GM13977 (cell line): ENCODE data around the gene CDC14B.
"Not testable (repeated sequence)": the region's sequence is repeated elsewhere in the genome, so short reads cannot be mapped to it uniquely, and the experiment has no call there.

Source experiments
- DNase-seq: peaks from one replicate; pipeline ENCODE4 v3.0.0; 2012; ENCODE audit warnings: low spot score
- CTCF ChIP-seq: IDR thresholded peaks from 2 replicates; pipeline ENCODE4 v1.5.1; 2012; ENCODE audit warnings: mild to moderate bottlenecking, control low read depth; ENCODE audit not compliant: insufficient read depth; ENCODE audit errors: extremely low read depth, missing control alignments
- in situ Hi-C: fragments of 300-500 bp; cut with MboI; formaldehyde crosslinking; loops from one replicate; pipeline ENCODE4 v1.12.0; 2022; ENCODE audit warnings: low sequenced_read_pairs, low pct_unique_long_range_greater_than_20kb, mixed read lengths, inconsistent platforms; ENCODE audit not compliant: unreplicated experiment

CDC14B gene

GRCh38 chr9:96649620-96650324, 30.1 kb upstream of the CDC14B start:
- no peak for DNase-seq
- no peak for TF ChIP-seq CTCF
- in situ Hi-C loops = loop anchor here (5.0 to 10.0 kb wide), 2 partner anchors 205 to 322 kb away; no protein-coding TSS in a partner anchor

- no peak for TF ChIP-seq CTCF
- in situ Hi-C loops = no loop called here
- no peak for DNase-seq
Observed at GRCh38 chr9:96646081-96646991, 26.7 kb upstream of the CDC14B start.

- no peak for TF ChIP-seq CTCF
- in situ Hi-C loops = no loop called here
- no peak for DNase-seq
Observed at GRCh38 chr9:96644137-96644536, 24.5 kb upstream of the CDC14B start.

GRCh38 chr9:96641514-96641913, 21.9 kb upstream of the CDC14B start:
- TF ChIP-seq CTCF = no peak
- in situ Hi-C loops = no loop called here
- DNase-seq = no peak

- no peak for DNase-seq
- TF ChIP-seq CTCF = no peak
- in situ Hi-C loops = no loop called here
Observed at GRCh38 chr9:96638606-96639364, 19.1 kb upstream of the CDC14B start.

GRCh38 chr9:96636368-96636767, 16.7 kb upstream of the CDC14B start:
- in situ Hi-C loops = no loop called here
- no peak for DNase-seq
- no peak for TF ChIP-seq CTCF

GRCh38 chr9:96633579-96633978, 13.9 kb upstream of the CDC14B start:
- DNase-seq, in situ Hi-C loops: not testable (repeated sequence)
